Measurements from ENCODE around the gene TBL1XR1.
"Not testable (repeated sequence)": the region's sequence is repeated elsewhere in the genome, so short reads cannot be mapped to it uniquely, and the experiment has no call there.

The TBL1XR1 gene

GRCh38 chr3:177145954-177146353 is 51.3 kb downstream of the TBL1XR1 start:
- no peak overlapping the region for H2BK120ac ChIP-seq (ENCODE audit: low read depth, low read length)
- H3K27ac ChIP-seq (ENCODE audit: low read depth, low read length): no peak overlapping the region
- no peak overlapping the region for H3K4me3 ChIP-seq (ENCODE audit: low read length)
- H3K56ac ChIP-seq (ENCODE audit: low read length): no peak overlapping the region
- no peak overlapping the region for H2BK15ac ChIP-seq (replicated peaks; ENCODE audit: low read depth)
- H3K23ac ChIP-seq (ENCODE audit: low read length): no peak overlapping the region
- H4K5ac ChIP-seq (ENCODE audit: low read length): no peak overlapping the region
- H3K36me3 ChIP-seq (ENCODE audit: control insufficient read depth, insufficient read depth, low read length): no peaks in the 10 kb centered on the region
- peaks cover 2% of the 10 kb centered on the region for H3K4me1 ChIP-seq (ENCODE audit: control insufficient read depth, low read depth, low read length)
- H3K27me3 ChIP-seq (ENCODE audit: insufficient read depth, low read length, poor library complexity): no peaks in the 10 kb centered on the region
- no peak for DNase-seq
- no peak overlapping the region for H3K4me2 ChIP-seq (ENCODE audit: low read length)
- no peaks in the 10 kb centered on the region for H3K79me1 ChIP-seq (ENCODE audit: low read length)
- H3K9ac ChIP-seq (ENCODE audit: low read length): no peak overlapping the region
- no CpG with 5 or more reads among the region's 2 CpGs for WGBS (ENCODE audit: extremely low coverage, insufficient coverage, low lambda C conversion rate)
- no peak overlapping the region for H3K18ac ChIP-seq (ENCODE audit: low read length)
- H2AK5ac ChIP-seq (ENCODE audit: low read length): no peak overlapping the region
- no peak overlapping the region for H4K8ac ChIP-seq (ENCODE audit: low read depth, low read length)
- peaks cover 90% of the 10 kb centered on the region for H3K79me2 ChIP-seq (ENCODE audit: control insufficient read depth, insufficient read depth, low read length)
- no peak overlapping the region for H3K4ac ChIP-seq (ENCODE audit: low read depth, low read length)
- H2BK5ac ChIP-seq (ENCODE audit: low read length): no peak overlapping the region

- Histone ChIP-seq H2BK15ac (replicated peaks; ENCODE audit: low read depth) (no peak overlapping the region), H3K18ac (ENCODE audit: low read length) (no peak overlapping the region), H2AK5ac (ENCODE audit: low read length) (no peak overlapping the region), H3K4me1 (ENCODE audit: control insufficient read depth, low read depth, low read length) (peaks cover 2% of the 10 kb centered on the region), H2BK5ac (ENCODE audit: low read length) (no peak overlapping the region), H3K27me3 (ENCODE audit: insufficient read depth, low read length, poor library complexity) (no peaks in the 10 kb centered on the region), H4K5ac (ENCODE audit: low read length) (no peak overlapping the region), H3K4me2 (ENCODE audit: low read length) (no peak overlapping the region), H3K56ac (ENCODE audit: low read length) (no peak overlapping the region), H3K27ac (ENCODE audit: low read depth, low read length) (no peak overlapping the region), H3K9ac (ENCODE audit: low read length) (no peak overlapping the region), H2BK120ac (ENCODE audit: low read depth, low read length) (no peak overlapping the region), H3K36me3 (ENCODE audit: control insufficient read depth, insufficient read depth, low read length) (no peaks in the 10 kb centered on the region), H3K79me1 (ENCODE audit: low read length) (no peaks in the 10 kb centered on the region), H4K8ac (ENCODE audit: low read depth, low read length) (no peak overlapping the region), H3K23ac (ENCODE audit: low read length) (no peak overlapping the region), H3K4me3 (ENCODE audit: low read length) (no peak overlapping the region), H3K4ac (ENCODE audit: low read depth, low read length) (no peak overlapping the region), H3K79me2 (ENCODE audit: control insufficient read depth, insufficient read depth, low read length) (peaks cover 88% of the 10 kb centered on the region)
- DNase-seq: no peak
- no CpG with 5 or more reads among the region's 1 CpG for WGBS (ENCODE audit: extremely low coverage, insufficient coverage, low lambda C conversion rate)
Measured at GRCh38 chr3:177145381-177145780, 51.9 kb downstream of the TBL1XR1 start.

GRCh38 chr3:177144922-177145321 is 52.4 kb downstream of the TBL1XR1 start:
- Histone ChIP-seq H2BK15ac (replicated peaks; ENCODE audit: low read depth) (no peak overlapping the region), H2BK5ac (ENCODE audit: low read length) (no peak overlapping the region), H3K4ac (ENCODE audit: low read depth, low read length) (no peak overlapping the region), H3K23ac (ENCODE audit: low read length) (no peak overlapping the region), H3K4me2 (ENCODE audit: low read length) (no peak overlapping the region), H3K56ac (ENCODE audit: low read length) (no peak overlapping the region), H3K4me1 (ENCODE audit: control insufficient read depth, low read depth, low read length) (no peaks in the 10 kb centered on the region), H3K4me3 (ENCODE audit: low read length) (no peak overlapping the region), H3K27me3 (ENCODE audit: insufficient read depth, low read length, poor library complexity) (no peaks in the 10 kb centered on the region), H3K18ac (ENCODE audit: low read length) (no peak overlapping the region), H3K79me1 (ENCODE audit: low read length) (no peaks in the 10 kb centered on the region), H2BK120ac (ENCODE audit: low read depth, low read length) (no peak overlapping the region), H3K27ac (ENCODE audit: low read depth, low read length) (no peak overlapping the region), H4K5ac (ENCODE audit: low read length) (no peak overlapping the region), H4K8ac (ENCODE audit: low read depth, low read length) (no peak overlapping the region), H3K79me2 (ENCODE audit: control insufficient read depth, insufficient read depth, low read length) (peaks cover 88% of the 10 kb centered on the region), H3K36me3 (ENCODE audit: control insufficient read depth, insufficient read depth, low read length) (no peaks in the 10 kb centered on the region), H2AK5ac (ENCODE audit: low read length) (no peak overlapping the region), H3K9ac (ENCODE audit: low read length) (no peak overlapping the region)
- DNase-seq: no peak
- no CpG with 5 or more reads among the region's 3 CpGs for WGBS (ENCODE audit: extremely low coverage, insufficient coverage, low lambda C conversion rate)

- Histone ChIP-seq H2AK5ac (ENCODE audit: low read length) (no peak overlapping the region), H2BK5ac (ENCODE audit: low read length) (no peak overlapping the region), H3K23ac (ENCODE audit: low read length) (no peak overlapping the region), H3K4ac (ENCODE audit: low read depth, low read length) (no peak overlapping the region), H3K4me1 (ENCODE audit: control insufficient read depth, low read depth, low read length) (no peaks in the 10 kb centered on the region), H4K8ac (ENCODE audit: low read depth, low read length) (no peak overlapping the region), H3K9ac (ENCODE audit: low read length) (no peak overlapping the region), H3K79me1 (ENCODE audit: low read length) (no peaks in the 10 kb centered on the region), H2BK120ac (ENCODE audit: low read depth, low read length) (no peak overlapping the region), H3K79me2 (ENCODE audit: control insufficient read depth, insufficient read depth, low read length) (peaks cover 92% of the 10 kb centered on the region), H3K18ac (ENCODE audit: low read length) (no peak overlapping the region), H3K27me3 (ENCODE audit: insufficient read depth, low read length, poor library complexity) (no peaks in the 10 kb centered on the region), H3K4me2 (ENCODE audit: low read length) (no peak overlapping the region), H3K36me3 (ENCODE audit: control insufficient read depth, insufficient read depth, low read length) (no peaks in the 10 kb centered on the region), H3K27ac (ENCODE audit: low read depth, low read length) (no peak overlapping the region), H3K4me3 (ENCODE audit: low read length) (no peak overlapping the region), H4K5ac (ENCODE audit: low read length) (no peak overlapping the region), H2BK15ac (replicated peaks; ENCODE audit: low read depth) (no peak overlapping the region), H3K56ac (ENCODE audit: low read length) (no peak overlapping the region)
- WGBS (ENCODE audit: extremely low coverage, insufficient coverage, low lambda C conversion rate): no CpG with 5 or more reads among the region's 6 CpGs
- DNase-seq: peak; percentile 51
Measured at GRCh38 chr3:177141899-177142646, 55.2 kb downstream of the TBL1XR1 start.

GRCh38 chr3:177141471-177141870 is 55.8 kb downstream of the TBL1XR1 start:
- H2BK15ac ChIP-seq (replicated peaks; ENCODE audit: low read depth): no peak overlapping the region
- H2BK5ac ChIP-seq (ENCODE audit: low read length): no peak overlapping the region
- no peak overlapping the region for H3K23ac ChIP-seq (ENCODE audit: low read length)
- WGBS (ENCODE audit: extremely low coverage, insufficient coverage, low lambda C conversion rate): no CpG with 5 or more reads among the region's 6 CpGs
- H3K4me2 ChIP-seq (ENCODE audit: low read length): no peak overlapping the region
- no peaks in the 10 kb centered on the region for H3K36me3 ChIP-seq (ENCODE audit: control insufficient read depth, insufficient read depth, low read length)
- H3K27ac ChIP-seq (ENCODE audit: low read depth, low read length): no peak overlapping the region
- no peaks in the 10 kb centered on the region for H3K79me1 ChIP-seq (ENCODE audit: low read length)
- no peaks in the 10 kb centered on the region for H3K27me3 ChIP-seq (ENCODE audit: insufficient read depth, low read length, poor library complexity)
- H4K8ac ChIP-seq (ENCODE audit: low read depth, low read length): no peak overlapping the region
- no peaks in the 10 kb centered on the region for H3K4me1 ChIP-seq (ENCODE audit: control insufficient read depth, low read depth, low read length)
- H3K4ac ChIP-seq (ENCODE audit: low read depth, low read length): no peak overlapping the region
- no peak overlapping the region for H3K18ac ChIP-seq (ENCODE audit: low read length)
- no peak overlapping the region for H2AK5ac ChIP-seq (ENCODE audit: low read length)
- no peak overlapping the region for H3K9ac ChIP-seq (ENCODE audit: low read length)
- no peak overlapping the region for H2BK120ac ChIP-seq (ENCODE audit: low read depth, low read length)
- H4K5ac ChIP-seq (ENCODE audit: low read length): no peak overlapping the region
- H3K79me2 ChIP-seq (ENCODE audit: control insufficient read depth, insufficient read depth, low read length): peaks cover 93% of the 10 kb centered on the region
- H3K4me3 ChIP-seq (ENCODE audit: low read length): no peak overlapping the region
- H3K56ac ChIP-seq (ENCODE audit: low read length): no peak overlapping the region
- DNase-seq: no peak

GRCh38 chr3:177139220-177139619 is 58.1 kb downstream of the TBL1XR1 start:
- not testable (repeated sequence) for H3K18ac ChIP-seq (ENCODE audit: low read length); H4K8ac ChIP-seq (ENCODE audit: low read depth, low read length); H3K4ac ChIP-seq (ENCODE audit: low read depth, low read length); H3K23ac ChIP-seq (ENCODE audit: low read length); H4K5ac ChIP-seq (ENCODE audit: low read length); H3K27me3 ChIP-seq (ENCODE audit: insufficient read depth, low read length, poor library complexity); H3K4me2 ChIP-seq (ENCODE audit: low read length); H2BK120ac ChIP-seq (ENCODE audit: low read depth, low read length); H2BK15ac ChIP-seq (replicated peaks; ENCODE audit: low read depth); H3K36me3 ChIP-seq (ENCODE audit: control insufficient read depth, insufficient read depth, low read length); H2BK5ac ChIP-seq (ENCODE audit: low read length); H2AK5ac ChIP-seq (ENCODE audit: low read length); H3K56ac ChIP-seq (ENCODE audit: low read length); H3K9ac ChIP-seq (ENCODE audit: low read length); DNase-seq; H3K4me3 ChIP-seq (ENCODE audit: low read length); H3K79me1 ChIP-seq (ENCODE audit: low read length); H3K4me1 ChIP-seq (ENCODE audit: control insufficient read depth, low read depth, low read length); H3K27ac ChIP-seq (ENCODE audit: low read depth, low read length)
- WGBS (ENCODE audit: extremely low coverage, insufficient coverage, low lambda C conversion rate): no CpG with 5 or more reads among the region's 10 CpGs
- H3K79me2 ChIP-seq (ENCODE audit: control insufficient read depth, insufficient read depth, low read length): peaks cover 90% of the 10 kb centered on the region

Data from mesendoderm (in vitro differentiated cells).